Measurements from ENCODE around the gene ZNRF3. TPM values are rescaled to one million over a fixed set of nuclear protein-coding genes. Genes with fewer than 3 reads are reported as not detected.
"Not testable (repeated sequence)": the region's sequence is repeated elsewhere in the genome, so short reads cannot be mapped to it uniquely, and the experiment has no call there.

ZNRF3 gene
- total and polyA plus RNA-seq, 7 donors, result 0.23 to 13.6 (median 8.9) TPM

GRCh38 chr22:29082826-29083545 is 199.6 kb downstream of the ZNRF3 start:
- H3K27ac ChIP-seq, result no peak overlapping the region
- H3K36me3 ChIP-seq, result no peaks in the 10 kb centered on the region
- H3K4me3 ChIP-seq, result no peak overlapping the region
- intact Hi-C loops (cut with DNase I), result no loop called here
- WGBS, 2 donors, result 82 to 90% methylated on average over 7 of the region's 7 CpGs
- H3K27me3 ChIP-seq, result no peaks in the 10 kb centered on the region
- H3K4me1 ChIP-seq, result peaks cover 0 to 4% (median 0%) of the 10 kb centered on the region in 4 donors
- no peaks in the 10 kb centered on the region for H3K9me3 ChIP-seq
- DNase-seq, result no peak
- TF ChIP-seq POLR2AphosphoS5 (IDR thresholded peaks at IDR 0.05) (no peak), EP300 (IDR thresholded peaks at IDR 0.05) (no peak), POLR2A (IDR thresholded peaks at IDR 0.05) (no peak), CTCF (IDR thresholded peaks at IDR 0.05) (no peak)

- H3K4me1 ChIP-seq; H3K27me3 ChIP-seq; DNase-seq; intact Hi-C loops (cut with DNase I); H3K4me3 ChIP-seq; H3K9me3 ChIP-seq; H3K36me3 ChIP-seq; H3K27ac ChIP-seq: not testable (repeated sequence)
- 90 to 93% methylated on average over 7 of the region's 7 CpGs for WGBS, 2 donors
These were observed 200.2 kb downstream of the ZNRF3 start for GRCh38 chr22:29083576-29083932.

GRCh38 chr22:29083933-29084591 is 200.7 kb downstream of the ZNRF3 start:
- no peaks in the 10 kb centered on the region for H3K27me3 ChIP-seq
- H3K4me3 ChIP-seq, result no peak overlapping the region
- H3K4me1 ChIP-seq, result peaks cover 0 to 4% (median 0%) of the 10 kb centered on the region in 4 donors
- no peaks in the 10 kb centered on the region for H3K9me3 ChIP-seq
- intact Hi-C loops (cut with DNase I), result no loop called here
- DNase-seq, result no peak
- no peaks in the 10 kb centered on the region for H3K36me3 ChIP-seq
- TF ChIP-seq POLR2A (IDR thresholded peaks at IDR 0.05) (no peak), CTCF (IDR thresholded peaks at IDR 0.05) (no peak), EP300 (IDR thresholded peaks at IDR 0.05) (no peak), POLR2AphosphoS5 (IDR thresholded peaks at IDR 0.05) (no peak)
- H3K27ac ChIP-seq, result no peak overlapping the region
- 58 to 75% methylated on average over 5 of the region's 5 CpGs for WGBS, 2 donors

GRCh38 chr22:29087012-29087411 is 203.6 kb downstream of the ZNRF3 start:
- H3K4me3 ChIP-seq, result no peak overlapping the region
- intact Hi-C loops (cut with DNase I), result no loop called here
- no peaks in the 10 kb centered on the region for H3K27me3 ChIP-seq
- H3K27ac ChIP-seq, result no peak overlapping the region
- H3K36me3 ChIP-seq, result no peaks in the 10 kb centered on the region
- 93 to 96% methylated on average over 2 of the region's 2 CpGs for WGBS, 2 donors
- H3K4me1 ChIP-seq, result no peaks in the 10 kb centered on the region
- DNase-seq, result no peak
- TF ChIP-seq POLR2AphosphoS5 (IDR thresholded peaks at IDR 0.05), result no peak
- no peak for TF ChIP-seq EP300 (IDR thresholded peaks at IDR 0.05)
- H3K9me3 ChIP-seq, result no peaks in the 10 kb centered on the region

GRCh38 chr22:29088809-29089208 is 205.4 kb downstream of the ZNRF3 start:
- 98 to 99% methylated on average over 3 of the region's 3 CpGs for WGBS, 2 donors
- H3K27ac ChIP-seq, result no peak overlapping the region
- no peaks in the 10 kb centered on the region for H3K27me3 ChIP-seq
- no peak overlapping the region for H3K4me3 ChIP-seq
- H3K4me1 ChIP-seq, result peaks cover 0 to 9% (median 6%) of the 10 kb centered on the region in 4 donors
- H3K36me3 ChIP-seq, result no peaks in the 10 kb centered on the region
- TF ChIP-seq EP300 (IDR thresholded peaks at IDR 0.05), result no peak
- no peak for TF ChIP-seq CTCF (IDR thresholded peaks at IDR 0.05)
- no peak for TF ChIP-seq POLR2A (IDR thresholded peaks at IDR 0.05)
- TF ChIP-seq POLR2AphosphoS5 (IDR thresholded peaks at IDR 0.05), result no peak
- DNase-seq, result no peak
- intact Hi-C loops (cut with DNase I), result no loop called here
- H3K9me3 ChIP-seq, result no peaks in the 10 kb centered on the region
